Measurements from ENCODE around the gene CRCP.

GRCh38 chr7:66123175-66123528 lies 8.5 kb downstream of the CRCP start:
- TF ChIP-seq CTCF (IDR thresholded peaks at IDR 0.05) (no peak), POLR2A (IDR thresholded peaks at IDR 0.05) (no peak)

Measured in body of pancreas (tissue), 4 donors.